Thyroid gland (tissue), 4 donors: Measurements from ENCODE around the gene STOX2.

Source experiments
- CTCF ChIP-seq, 6 experiments: fragments of 200-600 bp in 3 of 6; fragments of 450-650 bp in 3 of 6; sonication (generic) in 3 of 6; IDR thresholded peaks; one replicate each; pipeline ENCODE4 v1.5.1; 2016 to 2019; ENCODE audit warnings: antibody characterized with exemption in 6 of 6, mild to moderate bottlenecking in 2 of 6, inconsistent platforms in 1 of 6, moderate library complexity in 1 of 6
- POLR2A ChIP-seq, 2 donors: fragments of 450-650 bp; IDR thresholded peaks; one replicate each; pipeline ENCODE4 v1.6.1; 2017; ENCODE audit warnings: antibody characterized with exemption in 2 of 2, mild to moderate bottlenecking in 2 of 2, moderate library complexity in 1 of 2

GRCh38 chr4:183873409-183874185, 31.5 kb upstream of the STOX2 start:
- no peak for TF ChIP-seq CTCF (IDR thresholded peaks at IDR 0.05)
- TF ChIP-seq POLR2A (IDR thresholded peaks at IDR 0.05), result no peak
